DMS153 (cell line): Measurements from ENCODE around the gene EFCAB6.

Experiments used
- DNase-seq: peaks from one replicate; lab custom pipeline; 2025; lab: John Stamatoyannopoulos, UW

EFCAB6 gene

DNA sequence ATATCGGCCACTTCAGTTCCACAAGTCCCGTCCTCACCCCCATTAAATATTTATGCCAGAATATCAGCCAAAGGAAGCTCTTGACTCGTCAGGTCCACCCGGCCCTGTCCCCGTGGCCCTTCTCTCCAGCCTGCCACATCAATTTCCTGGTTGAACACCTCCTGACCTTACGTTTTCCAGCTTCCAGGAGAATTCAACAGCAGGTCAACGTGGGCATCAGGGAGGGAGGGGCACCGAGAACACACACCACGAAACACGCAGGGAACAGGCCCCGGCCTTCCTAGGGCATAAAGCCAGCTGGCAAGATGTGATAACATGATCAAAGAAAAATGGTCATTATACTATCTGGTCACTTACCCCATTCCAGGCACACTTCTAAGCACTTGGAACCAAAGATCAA is 34.9 kb upstream of the EFCAB6 start:
- DNase-seq, result no peak

GRCh38 chr22:43845981-43846380 is 33.9 kb upstream of the EFCAB6 start:
- DNase-seq, result no peak

- no peak for DNase-seq
Measured at GRCh38 chr22:43844560-43845545, 32.7 kb upstream of the EFCAB6 start.

DNA sequence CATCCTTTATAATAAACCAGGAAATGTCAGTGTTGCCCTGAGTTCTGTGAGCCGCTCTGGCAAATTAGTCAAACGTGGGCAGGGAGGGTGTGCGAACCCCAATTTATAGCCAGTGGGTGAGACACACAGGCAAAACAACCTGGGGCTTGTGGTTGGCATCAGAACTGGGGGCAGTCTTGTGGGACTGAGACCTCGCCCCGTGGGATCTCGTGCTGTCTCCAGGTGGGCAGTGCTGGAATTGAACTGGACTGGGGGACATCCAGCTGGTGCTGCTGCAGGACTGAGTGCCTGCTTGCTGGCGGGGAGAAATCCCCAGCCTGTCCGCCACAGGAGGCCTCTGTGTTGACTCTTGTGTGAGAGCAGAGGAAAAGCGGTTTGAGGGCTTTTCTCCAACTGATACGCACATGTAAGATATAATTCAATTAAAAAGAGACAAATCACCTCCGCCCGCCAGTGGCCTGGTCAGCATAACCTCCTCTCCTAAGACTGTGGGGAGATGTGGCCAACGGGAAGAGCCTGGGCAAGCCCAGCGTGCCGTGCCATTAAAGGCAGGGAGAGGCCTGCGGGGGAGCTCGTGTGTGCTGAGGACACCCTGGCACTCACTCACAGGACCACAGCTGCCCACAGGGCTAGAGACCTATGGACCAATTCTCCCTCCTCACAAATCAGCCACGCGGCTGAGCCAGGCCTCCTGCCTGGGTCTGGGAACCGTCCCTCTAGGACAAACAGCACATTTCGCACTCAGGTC is 31.9 kb upstream of the EFCAB6 start:
- no peak for DNase-seq

GRCh38 chr22:43841742-43842141 is 29.6 kb upstream of the EFCAB6 start:
- no peak for DNase-seq

DNA sequence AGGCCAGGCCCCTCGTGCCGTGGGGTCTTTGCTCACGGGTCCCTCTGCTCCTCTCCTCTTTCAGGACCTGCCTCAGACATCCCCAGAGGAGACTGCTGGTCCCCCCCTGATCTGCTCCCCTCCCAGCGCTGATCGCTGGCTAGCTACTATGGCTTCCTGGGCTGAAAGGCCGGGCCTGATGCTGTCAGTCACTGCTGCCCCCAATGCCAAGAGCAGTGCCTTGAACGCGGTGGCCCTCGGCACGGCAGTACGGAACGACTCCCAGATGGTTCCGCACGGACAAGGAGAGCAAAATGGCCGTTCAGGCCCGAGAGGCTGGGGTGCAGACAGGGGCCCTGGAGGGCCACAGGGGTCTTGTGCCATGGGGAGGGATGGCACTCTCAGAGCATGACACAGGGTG is 28.7 kb upstream of the EFCAB6 start:
- no peak for DNase-seq

- no peak for DNase-seq
Measured at GRCh38 chr22:43840431-43840830, 28.3 kb upstream of the EFCAB6 start.

DNA sequence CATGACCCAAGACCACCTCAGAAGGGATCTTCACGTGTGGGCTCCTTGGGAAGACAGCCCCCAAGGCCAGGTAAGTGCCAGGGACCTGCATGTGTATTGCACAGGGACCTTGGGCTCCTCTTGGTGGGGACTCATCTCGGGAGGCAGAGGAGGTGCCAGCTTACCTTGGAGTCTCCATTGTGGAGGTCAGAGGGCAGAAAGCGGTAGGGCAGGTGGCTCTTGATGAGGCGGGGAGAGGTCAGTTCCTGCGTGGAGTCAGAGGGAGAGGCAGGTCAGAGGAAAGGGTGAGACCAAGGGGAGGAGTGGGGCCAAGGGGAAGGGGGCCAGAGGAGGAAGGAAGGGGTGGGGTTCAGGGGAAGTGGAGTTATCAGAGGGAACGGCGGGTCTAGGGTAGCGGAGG is 27.7 kb upstream of the EFCAB6 start:
- DNase-seq, result no peak

GRCh38 chr22:43838571-43839307 is 26.6 kb upstream of the EFCAB6 start:
- DNase-seq, result no peak

GRCh38 chr22:43838161-43838560 is 26.1 kb upstream of the EFCAB6 start:
- no peak for DNase-seq

- no peak for DNase-seq
Measured at GRCh38 chr22:43837666-43838065, 25.6 kb upstream of the EFCAB6 start.

- no peak for DNase-seq
Measured at GRCh38 chr22:43835736-43836135, 23.6 kb upstream of the EFCAB6 start.

GRCh38 chr22:43835166-43835565 is 23.1 kb upstream of the EFCAB6 start:
- DNase-seq, result no peak

DNA sequence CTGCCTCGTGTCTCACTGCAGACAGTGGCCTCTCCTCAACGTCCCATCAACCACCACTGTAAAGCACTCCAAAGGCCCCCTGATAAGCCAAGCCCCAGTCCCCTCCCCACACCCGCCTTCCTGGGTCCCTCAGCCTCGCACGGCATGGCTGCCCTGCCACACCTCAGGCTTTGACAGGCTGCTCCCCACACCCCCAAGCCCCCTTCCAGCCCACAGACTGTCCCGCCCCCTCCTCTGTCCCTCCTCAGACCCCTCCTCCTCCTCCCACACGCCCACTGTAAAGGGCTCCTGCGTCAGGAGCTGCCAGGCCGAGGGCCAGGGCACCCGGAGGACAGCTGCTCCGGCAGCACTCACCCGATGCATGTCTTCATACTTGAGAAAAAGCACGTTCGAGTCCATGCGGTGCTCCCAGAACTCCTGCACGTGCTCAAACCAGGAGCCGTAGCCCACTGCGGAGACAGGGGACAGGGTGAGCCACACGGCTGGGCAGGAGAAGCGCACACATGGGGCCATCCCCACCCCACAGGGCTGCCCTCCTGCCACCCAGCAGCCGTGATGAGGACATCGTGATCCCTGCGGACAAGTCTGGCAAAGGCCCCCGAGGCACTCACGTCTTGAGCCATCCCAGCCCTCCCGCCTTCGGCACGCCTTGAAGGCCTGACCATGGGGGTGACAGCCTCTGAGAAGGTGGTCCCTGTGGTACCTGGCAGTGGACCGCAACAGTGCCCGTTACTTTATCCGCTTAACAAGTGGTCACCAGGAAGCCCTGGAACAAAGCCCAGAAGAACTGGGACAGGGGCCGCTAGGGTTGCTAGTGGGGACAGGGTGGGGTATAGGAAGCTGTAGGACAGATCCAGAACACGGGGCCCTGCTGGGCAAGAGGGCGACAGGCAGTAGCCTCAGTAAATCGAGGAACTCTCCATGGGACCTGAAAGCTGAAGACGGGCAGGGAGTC is 21.5 kb upstream of the EFCAB6 start:
- no peak for DNase-seq

GRCh38 chr22:43832393-43833265 is 20.5 kb upstream of the EFCAB6 start:
- no peak for DNase-seq

GRCh38 chr22:43831561-43832392 is 19.7 kb upstream of the EFCAB6 start:
- DNase-seq, result no peak

DNA sequence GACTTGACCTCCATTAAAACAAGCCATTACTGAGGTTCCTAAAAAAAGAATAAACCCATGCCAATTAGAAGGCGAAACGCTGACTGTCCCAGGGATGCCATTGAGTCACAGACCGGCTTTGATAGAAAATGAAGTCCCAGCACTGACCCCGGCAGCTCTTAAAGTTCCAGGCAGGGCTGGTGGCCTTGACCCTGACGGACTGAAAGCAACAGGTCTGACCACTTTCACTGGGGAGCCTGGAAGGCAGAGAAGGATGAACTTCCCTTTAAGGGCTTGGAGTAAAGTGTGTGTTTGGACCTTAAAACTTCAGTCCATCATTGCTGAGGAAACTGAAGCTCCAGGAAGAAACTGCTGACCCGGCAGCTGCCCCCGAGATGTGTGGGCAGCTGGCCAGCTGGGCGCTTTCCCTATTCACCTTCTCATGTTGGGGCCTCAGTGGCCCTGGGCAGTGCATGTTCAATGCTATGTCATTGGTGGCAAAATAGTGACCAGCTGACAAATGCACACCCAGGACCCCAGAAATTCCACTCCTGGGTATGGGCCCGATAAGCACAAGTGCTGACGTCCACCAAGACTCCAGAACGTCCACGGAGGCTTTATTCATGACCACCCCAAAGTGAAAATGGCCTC is 18.9 kb upstream of the EFCAB6 start:
- DNase-seq, result no peak

DNA sequence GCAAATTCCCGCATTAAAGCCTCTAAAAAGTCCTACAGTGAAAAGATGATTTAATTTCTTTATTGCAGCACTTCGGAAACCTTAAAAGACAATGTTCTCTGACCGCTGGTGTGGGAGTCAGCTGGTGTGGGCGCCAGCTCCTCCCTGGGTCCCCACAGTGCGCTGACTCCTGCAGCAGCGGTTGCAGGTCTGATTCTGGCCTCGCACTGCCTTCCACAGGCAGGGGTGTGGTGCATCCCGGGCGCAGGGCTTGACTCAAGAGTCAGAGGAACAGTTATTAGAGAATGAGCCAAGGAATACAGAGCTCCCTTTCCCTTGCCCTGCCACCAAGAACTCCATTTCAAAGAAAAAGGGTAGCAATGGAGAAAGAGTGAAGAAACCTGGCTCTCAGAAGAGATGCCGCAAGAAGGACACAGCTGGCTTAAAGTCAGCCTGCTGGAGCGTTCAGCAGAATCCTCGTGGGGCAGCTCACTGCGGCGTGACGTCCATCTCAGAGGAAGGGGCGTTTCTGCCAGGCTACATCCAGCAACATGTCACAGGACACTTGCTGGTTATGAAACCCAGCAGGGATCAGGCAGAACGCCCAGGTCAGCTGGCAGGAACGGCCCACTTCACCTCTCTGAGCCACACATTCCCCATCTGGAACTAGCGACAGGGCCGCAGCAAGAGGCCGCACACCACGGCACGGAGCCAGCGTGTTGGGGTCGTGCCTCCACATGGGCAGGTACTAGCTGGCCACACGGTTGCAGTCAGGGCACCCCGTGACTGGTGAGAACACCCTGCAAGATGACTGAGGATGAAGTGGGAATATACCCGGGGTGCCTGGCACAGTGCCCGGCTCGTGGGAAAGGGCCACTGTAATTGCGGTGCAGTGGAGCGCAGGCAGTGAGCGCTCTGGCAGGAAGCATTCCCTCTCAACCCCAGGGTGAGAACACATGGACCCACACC is 18.1 kb upstream of the EFCAB6 start:
- DNase-seq, result no peak
